GM12865 (cell line): ENCODE data around the gene FAM227B.

Source experiments
- DNase-seq: peaks from one replicate; pipeline ENCODE4 v3.0.0; 2010; ENCODE audit warnings: low read depth
- H3K4me3 ChIP-seq: 2 replicates; pipeline ENCODE4 v1.5.1; 2011; ENCODE audit warnings: mild to moderate bottlenecking, low read depth, low read length, control low read depth
- CTCF ChIP-seq: IDR thresholded peaks from 2 replicates; pipeline ENCODE4 v1.5.1; 2011; ENCODE audit warnings: low read length, control low read depth, low read depth, inconsistent platforms; ENCODE audit not compliant: insufficient read depth; ENCODE audit errors: missing control alignments

FAM227B gene

GRCh38 chr15:49427372-49427771, 193.2 kb downstream of the FAM227B start:
- no peak overlapping the region for H3K4me3 ChIP-seq
- TF ChIP-seq CTCF, result no peak
- DNase-seq, result no peak

GRCh38 chr15:49424954-49425353, 195.7 kb downstream of the FAM227B start:
- H3K4me3 ChIP-seq, result no peak overlapping the region
- no peak for TF ChIP-seq CTCF
- DNase-seq, result no peak

GRCh38 chr15:49423901-49424550, 196.6 kb downstream of the FAM227B start:
- no peak overlapping the region for H3K4me3 ChIP-seq
- TF ChIP-seq CTCF, result no peak
- DNase-seq, result no peak

- no peak for DNase-seq
- no peak for TF ChIP-seq CTCF
- peak within 1 kb of the TSS; percentile 38 for H3K4me3 ChIP-seq
These were observed 197.6 kb downstream of the FAM227B start, which contains the start of gene FGF7 for GRCh38 chr15:49423021-49423420. Gene FGF7, plus strand, starts transcription at chr15:49423242. Its CDS starts 1,056 bp downstream, at chr15:49424298.

GRCh38 chr15:49421991-49422390, 198.6 kb downstream of the FAM227B start:
- peak; percentile 62 for TF ChIP-seq CTCF
- DNase-seq, result peak; percentile 70
- peak overlapping the region; percentile 38 for H3K4me3 ChIP-seq

- no peak for TF ChIP-seq CTCF
- H3K4me3 ChIP-seq, result no peak overlapping the region
- DNase-seq, result no peak
These were observed 201.8 kb downstream of the FAM227B start for GRCh38 chr15:49418811-49419210.

- no peak for DNase-seq
- TF ChIP-seq CTCF, result no peak
These were observed 205.0 kb downstream of the FAM227B start for GRCh38 chr15:49415638-49416037.

More at GRCh38 chr15:49415638-49416037, 205.0 kb downstream of the FAM227B start:
- H3K4me3 ChIP-seq, result no peak overlapping the region
